GM21526 (cell line): ENCODE data around the gene PERP.
"Not testable (repeated sequence)": the region's sequence is repeated elsewhere in the genome, so short reads cannot be mapped to it uniquely, and the experiment has no call there.

Experiments used
- ATAC-seq: cut with Tn5 transposase; IDR thresholded peaks from one replicate; pipeline ENCODE4 v1.9.1; 2021; ENCODE audit warnings: moderate library complexity; ENCODE audit not compliant: unreplicated experiment, low FRiP score

PERP gene

DNA sequence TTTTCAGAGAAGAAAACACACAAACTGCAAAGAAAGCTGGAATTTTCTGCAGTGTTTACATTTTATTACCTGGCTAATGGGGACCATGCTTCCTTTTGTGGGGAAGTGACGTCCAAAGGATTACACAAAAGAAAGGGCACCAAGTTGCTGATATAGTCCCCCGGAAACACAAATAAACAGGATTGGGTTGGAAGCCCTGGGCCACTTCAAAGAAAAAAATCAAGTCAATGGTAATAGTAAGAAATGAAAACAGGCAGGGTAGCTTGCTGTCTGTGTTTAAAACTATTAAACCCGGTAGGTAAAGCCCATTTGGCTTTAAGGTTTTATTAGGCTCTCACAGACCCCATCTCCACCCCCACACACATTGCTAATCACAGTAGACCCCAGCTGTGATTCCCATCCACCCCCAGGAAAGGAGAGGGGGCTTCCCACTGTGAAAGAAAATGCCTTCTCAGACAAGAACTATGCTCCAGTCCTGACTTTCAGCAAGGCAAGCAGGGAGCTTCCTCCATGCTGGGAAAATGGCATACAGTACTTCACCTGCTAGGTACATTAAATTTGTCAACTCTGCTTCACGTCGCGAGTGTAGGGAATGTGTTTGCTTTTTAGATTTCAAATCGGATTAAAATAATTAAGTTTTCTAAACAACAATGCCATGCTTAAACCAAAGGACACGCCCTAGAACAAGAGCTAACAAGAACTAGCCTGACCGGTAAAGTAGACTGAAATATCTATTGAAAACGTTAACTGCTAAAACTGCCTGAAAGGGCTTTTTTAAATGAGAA, 1.1 kb downstream of the PERP start:
- no peak for ATAC-seq

DNA sequence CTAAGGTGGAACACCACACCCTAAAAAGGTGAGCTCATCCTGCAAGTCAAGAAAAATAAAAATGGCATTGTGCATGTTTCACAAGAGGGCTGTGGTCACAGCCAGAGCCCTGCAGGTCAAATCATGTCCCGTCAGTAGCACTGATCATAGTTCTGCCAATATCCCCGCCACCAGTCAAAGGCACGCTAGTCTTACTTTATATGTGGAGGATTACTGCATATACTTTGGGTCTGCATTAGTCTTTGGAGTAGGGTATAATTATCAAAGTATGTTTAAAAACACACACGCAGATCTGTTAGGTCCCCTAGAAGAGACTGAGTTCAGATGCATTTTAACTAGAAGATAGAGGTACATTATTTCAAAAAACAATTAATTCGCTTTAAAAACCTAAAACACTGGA, 1.8 kb downstream of the PERP start:
- no peak for ATAC-seq

DNA sequence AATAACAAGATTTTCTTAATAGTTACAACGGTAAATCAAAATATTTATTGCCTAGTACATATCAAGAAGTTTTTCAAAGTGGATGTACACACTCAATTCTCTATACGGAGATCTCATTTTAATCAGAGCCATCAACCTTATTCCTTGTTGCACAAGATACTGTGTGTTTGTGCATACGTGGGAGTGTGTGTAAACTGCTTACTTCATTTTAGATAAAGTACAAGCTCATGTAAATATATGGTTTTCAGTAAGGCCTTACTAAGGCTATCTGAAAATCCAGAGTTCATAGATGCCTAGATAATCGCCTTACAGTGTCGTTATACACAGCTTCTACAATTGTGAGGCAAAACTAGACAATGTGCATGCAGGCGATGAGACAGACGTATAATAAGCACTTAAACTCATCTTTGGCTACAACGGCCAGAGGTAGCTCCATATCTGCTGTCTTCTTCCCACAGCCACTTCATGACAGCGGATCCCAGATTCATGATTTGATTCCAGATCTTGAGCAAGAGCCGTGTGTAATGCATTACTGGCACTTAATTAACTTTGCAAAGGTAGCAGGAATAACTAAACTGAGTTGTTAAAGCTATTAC, 2.5 kb downstream of the PERP start:
- ATAC-seq: no peak

- ATAC-seq: no peak
These were observed 3.3 kb downstream of the PERP start for GRCh38 chr6:138103871-138104270.

DNA sequence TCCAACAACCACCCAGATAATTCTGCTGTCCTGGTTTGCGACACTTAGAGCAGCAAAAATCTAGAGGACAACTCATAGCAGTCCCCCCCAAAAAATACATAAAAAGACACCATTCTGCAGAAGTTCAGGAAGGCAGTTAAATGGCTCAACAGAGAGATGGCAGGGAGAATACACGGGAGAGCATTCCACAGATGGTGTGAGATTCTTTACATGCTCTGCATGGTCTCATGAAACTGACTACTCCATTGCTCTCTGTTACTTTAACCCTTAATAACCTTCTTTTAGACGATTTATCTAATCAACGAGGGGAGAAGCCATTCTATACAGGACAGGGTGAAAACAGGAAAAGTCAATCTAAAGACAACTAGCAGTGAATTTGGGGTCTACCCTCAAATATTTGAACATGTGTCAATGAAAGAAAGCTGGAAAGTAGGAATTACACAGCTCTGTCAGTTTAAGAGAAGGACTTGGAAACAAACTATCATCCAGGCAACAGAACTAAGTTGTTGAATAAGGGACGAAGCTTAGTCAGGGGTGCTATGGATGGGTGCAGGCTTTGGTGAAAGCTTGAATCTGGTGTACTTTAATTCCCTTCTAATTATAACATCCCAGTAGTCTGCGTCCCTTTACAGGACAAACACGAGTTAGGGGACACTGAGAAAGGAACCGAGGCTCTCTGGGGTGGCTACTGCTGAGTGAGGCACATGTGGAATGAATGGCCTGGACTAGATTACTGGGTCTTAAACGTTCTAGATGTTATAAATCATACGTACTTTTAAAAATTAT, 5.1 kb downstream of the PERP start:
- ATAC-seq: no peak

DNA sequence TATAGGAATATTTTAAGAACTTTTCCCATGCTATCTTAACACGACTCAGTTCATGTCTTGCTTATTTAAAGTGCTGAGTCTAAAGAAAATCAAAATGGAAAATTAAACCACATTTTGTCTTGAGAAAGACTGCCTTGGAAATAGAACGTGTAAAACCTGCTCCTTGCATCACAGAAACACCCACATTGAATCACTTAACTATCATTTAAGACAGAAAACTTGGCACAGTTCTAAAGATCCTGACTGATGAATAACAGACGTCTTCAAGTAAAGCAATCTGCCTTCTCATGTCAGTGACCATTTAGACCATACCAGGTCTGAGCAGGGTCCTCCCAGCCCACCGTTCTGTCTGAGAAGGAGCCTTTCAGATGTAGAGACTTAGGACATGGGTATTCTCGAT, 7.4 kb downstream of the PERP start:
- ATAC-seq: no peak

DNA sequence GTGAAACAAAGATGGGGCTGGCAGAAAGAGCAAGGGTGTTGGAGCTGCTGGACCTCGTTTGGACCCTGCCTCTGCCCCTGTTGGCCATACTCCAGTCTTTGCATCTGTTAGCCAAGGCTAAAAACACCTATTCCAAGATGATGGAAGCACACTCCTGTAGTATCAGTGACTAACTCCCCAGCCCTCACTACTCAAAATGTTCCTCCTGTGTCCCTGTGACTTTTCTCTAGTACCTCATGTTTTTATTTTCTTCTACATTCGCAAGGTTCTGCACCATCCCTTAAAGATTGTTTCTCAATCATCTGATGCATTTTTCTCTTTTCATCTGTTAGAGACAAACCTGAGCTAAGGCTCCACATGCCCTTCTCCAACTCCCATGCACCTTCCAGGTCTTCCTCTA, 8.9 kb downstream of the PERP start:
- ATAC-seq: no peak

DNA sequence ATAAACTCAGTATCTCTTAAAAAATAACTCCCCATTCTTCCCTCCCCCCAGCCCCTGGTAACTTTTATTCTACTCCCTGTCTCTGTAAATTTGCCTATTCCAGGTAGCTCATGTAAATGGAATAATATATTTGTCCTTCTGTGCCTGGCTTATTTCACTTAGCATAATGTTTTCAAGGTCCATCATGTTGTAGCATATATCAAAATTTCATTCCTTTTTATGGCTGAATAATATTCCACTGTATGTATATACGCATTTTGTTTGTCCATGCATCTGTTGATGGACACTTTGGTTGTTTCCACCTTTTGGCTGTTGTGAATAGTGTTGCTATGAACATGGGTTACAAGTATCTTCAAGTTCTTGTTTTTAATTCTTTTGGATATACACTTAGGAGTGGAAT, 13.0 kb downstream of the PERP start:
- ATAC-seq: no peak

- no peak for ATAC-seq
These were observed 13.6 kb downstream of the PERP start for GRCh38 chr6:138093632-138094031.

DNA sequence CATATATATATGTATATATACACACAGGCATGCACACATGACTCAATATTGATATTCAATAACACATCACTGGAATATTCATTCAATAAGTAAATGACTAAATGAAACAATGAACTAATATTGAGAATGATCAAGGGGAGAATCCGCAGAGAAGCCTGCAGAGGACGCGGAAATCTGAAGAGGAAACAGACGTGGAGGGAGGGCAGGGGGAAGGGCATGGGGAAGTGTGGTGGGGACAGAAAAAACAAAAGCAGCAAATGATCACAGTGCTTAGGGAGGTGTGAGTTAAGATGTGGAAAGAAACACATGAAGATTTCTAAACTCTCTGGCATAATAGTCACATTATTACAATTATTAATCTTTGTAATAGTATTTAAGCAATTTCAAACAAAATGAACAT, 14.5 kb downstream of the PERP start:
- ATAC-seq: no peak

DNA sequence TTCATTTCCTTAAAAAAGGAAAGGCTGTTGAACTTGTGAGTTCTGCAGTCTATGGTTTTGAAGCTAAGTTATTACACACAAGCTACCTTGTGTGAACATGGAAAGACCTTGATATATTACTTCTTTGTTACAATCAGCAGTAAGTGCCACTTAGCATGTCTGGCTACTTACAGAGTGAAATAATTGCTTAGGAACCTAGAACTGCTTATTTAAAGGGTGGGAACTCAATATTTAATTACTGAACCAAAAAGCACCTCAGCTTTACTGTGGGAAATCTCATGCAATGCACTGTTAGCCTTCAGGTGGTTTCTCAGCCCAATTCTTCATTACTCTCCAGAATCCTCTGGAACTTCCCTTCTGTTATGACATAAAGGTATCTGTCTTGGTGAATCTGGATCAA, 17.9 kb downstream of the PERP start:
- no peak for ATAC-seq

DNA sequence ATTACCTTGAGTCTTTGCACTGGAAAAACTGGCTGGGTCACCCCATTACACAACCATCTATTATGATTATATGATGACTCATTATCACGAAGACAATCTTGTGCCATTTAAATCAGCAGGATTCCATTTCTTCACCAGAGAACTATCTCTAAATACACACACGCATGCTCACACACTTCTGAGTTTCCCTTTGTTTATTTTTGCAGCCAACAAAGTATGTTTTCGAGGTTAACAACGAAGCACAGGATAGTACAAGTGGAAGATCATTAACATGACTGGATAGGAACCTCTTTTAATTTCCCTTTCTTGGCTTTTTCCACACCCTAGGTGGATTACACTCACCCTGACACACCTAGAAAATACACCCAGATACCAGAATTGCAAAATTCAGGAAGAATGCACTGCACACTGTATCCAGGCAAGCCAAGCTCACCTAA, 18.9 kb downstream of the PERP start:
- no peak for ATAC-seq

DNA sequence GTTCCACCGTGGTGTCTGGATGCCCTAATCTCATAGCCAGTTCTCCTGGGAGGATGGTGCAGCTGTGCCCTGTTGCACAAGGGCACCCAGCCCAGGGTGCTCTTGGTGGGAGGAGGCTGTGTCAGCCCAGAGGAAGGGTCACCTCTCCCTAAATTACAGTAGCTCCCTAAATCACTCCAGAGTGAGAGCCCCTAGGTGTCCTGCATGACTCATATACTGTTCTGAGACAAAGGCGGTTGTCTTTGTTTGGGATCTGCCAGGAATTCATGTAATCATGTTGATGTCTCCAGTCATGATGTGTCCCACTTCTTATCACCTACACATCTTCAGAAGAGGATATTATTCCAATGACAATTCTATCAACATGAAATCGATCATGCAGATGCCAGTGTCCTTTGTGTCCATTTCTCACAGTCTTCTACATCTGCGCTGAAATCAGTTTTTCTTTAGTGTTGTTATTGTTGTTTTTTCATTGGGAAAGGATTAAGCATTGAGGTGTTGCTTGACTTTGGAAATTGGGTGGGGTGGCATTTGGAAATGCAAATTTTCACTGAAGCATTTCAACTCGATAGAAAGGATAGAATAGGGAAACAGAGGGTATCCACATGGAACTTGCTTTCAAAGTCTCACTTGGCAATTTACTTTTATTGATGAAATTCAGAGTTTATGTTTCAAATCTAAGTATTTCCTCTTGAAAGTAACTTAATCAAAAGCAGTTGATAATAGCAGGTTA, 19.5 kb downstream of the PERP start:
- ATAC-seq: no peak

- ATAC-seq: no peak
These were observed 20.5 kb downstream of the PERP start for GRCh38 chr6:138086573-138087196.

- no peak for ATAC-seq
These were observed 21.4 kb downstream of the PERP start for GRCh38 chr6:138085839-138086222.

DNA sequence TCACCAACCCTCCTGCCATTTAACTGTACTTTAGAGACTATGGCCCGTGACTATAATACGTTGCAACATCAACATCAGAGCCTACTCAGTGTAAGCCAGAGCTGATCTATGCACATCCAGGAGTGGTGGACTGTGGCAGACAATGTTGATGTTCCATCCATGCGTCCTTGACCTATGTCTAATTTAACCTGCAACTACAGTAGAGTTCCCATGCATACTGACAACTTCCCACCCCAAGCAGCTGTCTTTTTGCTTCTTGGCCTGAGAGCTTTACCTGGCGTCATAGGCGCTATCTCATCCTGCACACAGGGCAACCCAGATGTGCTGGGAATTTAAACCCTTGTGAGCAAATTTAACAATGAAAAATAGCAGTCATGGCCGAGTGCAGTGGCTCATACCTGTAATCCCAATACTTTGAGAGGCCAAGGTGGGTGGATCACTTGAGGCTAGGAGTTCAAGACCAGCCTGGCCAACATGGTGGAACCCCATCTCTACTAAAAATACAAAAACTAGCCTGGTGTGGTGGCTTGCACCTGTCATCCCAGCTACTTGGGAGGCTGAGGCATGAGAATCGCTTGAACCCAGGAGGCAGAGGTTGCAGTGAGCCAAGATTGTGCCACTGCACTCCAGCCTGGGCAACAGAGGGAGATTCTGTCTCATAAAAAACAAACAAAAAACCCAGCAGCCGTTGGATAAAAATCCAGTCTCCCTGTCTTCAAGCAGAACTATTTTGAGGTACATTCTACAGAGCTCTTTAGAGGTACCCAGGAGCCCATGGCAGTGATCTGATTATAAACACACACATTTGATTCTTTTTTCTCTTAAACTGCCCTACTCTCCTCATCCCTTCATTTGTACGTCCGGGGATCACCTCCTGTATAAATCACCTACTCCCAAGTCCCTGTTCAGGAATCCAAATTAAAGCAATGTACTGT, 22.0 kb downstream of the PERP start:
- ATAC-seq: no peak

- no peak for ATAC-seq
These were observed 25.0 kb downstream of the PERP start for GRCh38 chr6:138082232-138082631.

DNA sequence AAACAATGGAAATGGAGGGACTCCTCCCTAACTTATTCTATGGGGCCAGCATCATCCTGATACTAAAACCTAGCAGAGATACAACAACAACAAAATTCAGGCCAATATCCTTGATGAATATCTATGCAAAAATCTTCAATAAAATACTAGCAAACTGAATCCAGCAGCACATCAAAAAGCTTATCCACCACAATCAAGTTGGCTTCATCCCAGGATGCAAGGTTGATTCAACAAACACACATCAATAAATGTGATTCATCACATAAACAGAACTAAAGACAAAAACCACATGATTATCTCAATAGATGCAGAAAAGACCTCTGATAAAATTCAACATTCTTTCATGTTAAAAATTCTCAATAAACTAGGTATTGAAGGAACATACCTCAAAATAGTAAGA, 27.7 kb downstream of the PERP start:
- ATAC-seq: not testable (repeated sequence)

- ATAC-seq: no peak
These were observed 28.7 kb downstream of the PERP start for GRCh38 chr6:138078491-138078890.
